VCaP (cell line): ENCODE results near the gene KAT2A.

Experiments
- H3K27ac ChIP-seq: fragments of 450-650 bp; 2 replicates; pipeline ENCODE4 v1.5.1; 2017
- TF ChIP-seq, protein P1 (sequence below): fragments of 450-650 bp; conservative IDR thresholded peaks from 2 replicates; pipeline ENCODE4 v1.5.1; 2017; ENCODE audit warnings: mild to moderate bottlenecking, moderate library complexity

Gene KAT2A

GRCh38 chr17:42117397-42118125 lies 3.6 kb downstream of the KAT2A start:
- TF ChIP-seq, protein P1, sequence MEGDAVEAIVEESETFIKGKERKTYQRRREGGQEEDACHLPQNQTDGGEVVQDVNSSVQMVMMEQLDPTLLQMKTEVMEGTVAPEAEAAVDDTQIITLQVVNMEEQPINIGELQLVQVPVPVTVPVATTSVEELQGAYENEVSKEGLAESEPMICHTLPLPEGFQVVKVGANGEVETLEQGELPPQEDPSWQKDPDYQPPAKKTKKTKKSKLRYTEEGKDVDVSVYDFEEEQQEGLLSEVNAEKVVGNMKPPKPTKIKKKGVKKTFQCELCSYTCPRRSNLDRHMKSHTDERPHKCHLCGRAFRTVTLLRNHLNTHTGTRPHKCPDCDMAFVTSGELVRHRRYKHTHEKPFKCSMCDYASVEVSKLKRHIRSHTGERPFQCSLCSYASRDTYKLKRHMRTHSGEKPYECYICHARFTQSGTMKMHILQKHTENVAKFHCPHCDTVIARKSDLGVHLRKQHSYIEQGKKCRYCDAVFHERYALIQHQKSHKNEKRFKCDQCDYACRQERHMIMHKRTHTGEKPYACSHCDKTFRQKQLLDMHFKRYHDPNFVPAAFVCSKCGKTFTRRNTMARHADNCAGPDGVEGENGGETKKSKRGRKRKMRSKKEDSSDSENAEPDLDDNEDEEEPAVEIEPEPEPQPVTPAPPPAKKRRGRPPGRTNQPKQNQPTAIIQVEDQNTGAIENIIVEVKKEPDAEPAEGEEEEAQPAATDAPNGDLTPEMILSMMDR = no peak
- no peak overlapping the region for H3K27ac ChIP-seq

- TF ChIP-seq, protein P1 = peak; percentile 79
- no peak overlapping the region for H3K27ac ChIP-seq
Measured at GRCh38 chr17:42116705-42117396, 4.3 kb downstream of the KAT2A start.

DNA sequence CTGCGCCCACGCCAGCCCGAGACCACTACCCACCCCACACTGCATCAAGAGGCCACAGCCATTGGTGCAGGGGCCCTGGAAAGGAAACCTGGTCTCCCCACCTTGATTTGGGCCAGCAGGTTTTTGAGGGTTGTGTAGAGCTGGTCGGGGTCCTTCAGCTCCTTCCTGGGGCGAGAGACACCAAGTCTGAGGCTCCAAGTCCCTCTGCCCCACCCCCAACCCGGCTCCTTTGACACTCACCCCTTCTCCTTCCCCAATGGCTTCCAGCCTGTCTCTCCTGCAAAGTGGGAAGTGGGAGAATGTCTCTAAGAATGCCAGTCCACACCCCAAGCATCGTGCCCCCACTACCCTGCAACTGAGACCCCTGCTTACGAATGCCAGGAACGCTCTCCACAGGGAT lies 7.0 kb downstream of the KAT2A start:
- H3K27ac ChIP-seq = no peak overlapping the region
- TF ChIP-seq, protein P1 = no peak

DNA sequence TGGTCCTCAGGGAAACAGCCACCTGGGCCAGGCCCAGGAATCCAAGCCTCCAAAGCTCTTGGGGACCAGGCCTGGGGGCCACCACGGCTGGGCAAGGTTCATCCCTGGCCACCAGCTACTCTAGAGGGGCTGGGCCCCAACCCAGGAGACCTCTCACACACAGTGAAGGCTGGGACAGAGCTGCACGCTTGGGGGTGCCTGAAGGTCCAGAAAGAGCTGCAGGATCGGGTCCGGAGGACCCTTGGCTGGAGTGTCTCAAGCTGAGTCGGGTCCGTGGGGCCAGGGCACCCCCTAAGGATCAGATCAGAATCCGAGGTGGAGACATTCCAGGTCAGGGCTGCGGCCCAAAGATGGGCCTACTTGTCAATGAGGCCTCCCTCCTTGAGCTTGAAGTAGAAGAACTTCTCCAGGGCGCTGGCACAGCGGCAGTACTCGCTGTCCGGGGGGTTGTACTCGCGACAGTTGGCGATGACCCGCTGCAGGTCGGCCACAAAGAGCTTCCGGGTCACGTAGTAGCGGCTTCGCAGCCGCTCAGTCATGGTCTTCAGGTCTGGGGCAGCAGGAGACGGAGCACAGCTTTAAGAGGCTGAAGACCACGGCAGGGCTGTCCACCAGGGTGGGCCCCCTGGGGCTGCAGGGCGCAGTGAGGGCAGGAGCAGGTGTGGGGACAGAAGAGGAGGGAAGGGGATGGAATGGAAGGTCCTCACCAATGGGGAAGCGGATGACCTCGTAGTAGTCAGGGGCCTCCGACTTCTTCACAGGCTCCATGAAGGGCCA lies 7.7 kb downstream of the KAT2A start:
- TF ChIP-seq, protein P1 = no peak

DNA sequence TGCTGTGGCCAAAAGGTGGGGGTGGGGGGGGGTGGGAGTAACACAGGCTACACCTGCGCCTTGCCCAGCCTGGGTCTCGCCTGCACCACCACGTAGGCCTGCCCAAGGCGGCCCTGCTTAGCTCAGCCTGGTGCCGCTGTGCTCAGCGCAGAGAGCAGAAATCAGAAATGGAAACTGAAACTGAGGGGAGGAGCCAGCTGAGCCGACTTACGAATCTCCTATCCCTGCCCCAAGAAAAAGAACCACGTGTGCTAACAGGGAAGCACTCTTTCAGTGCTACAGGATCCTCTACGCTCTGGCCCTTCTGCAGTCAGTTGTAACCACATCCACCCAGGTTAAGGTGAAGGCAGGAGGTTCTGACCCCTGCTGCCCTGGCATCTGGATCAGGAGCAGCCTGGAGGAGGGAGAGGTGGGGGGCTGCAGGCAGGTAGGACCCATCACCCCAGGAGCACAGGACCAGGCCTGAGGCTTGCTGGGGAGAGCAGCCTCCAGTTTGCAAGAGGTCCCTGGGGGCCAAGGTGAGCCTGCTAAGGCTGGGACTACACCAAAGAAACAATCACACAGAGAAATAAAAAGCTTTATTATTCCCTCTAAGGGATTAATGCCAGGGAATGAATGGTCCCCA lies 8.5 kb downstream of the KAT2A start, which contains the start of gene DHX58:
Gene DHX58, minus strand, starts transcription at position 163 of the 625 bp plus-strand sequence. CDS start 822 bp downstream, outside the sequence.
- H3K27ac ChIP-seq = peak within 1 kb of the TSS; percentile 56
- TF ChIP-seq, protein P1 = no peak

More for the DNA sequence above, 7.7 kb downstream of the KAT2A start:
- H3K27ac ChIP-seq = peak overlapping the region; percentile 56

DNA sequence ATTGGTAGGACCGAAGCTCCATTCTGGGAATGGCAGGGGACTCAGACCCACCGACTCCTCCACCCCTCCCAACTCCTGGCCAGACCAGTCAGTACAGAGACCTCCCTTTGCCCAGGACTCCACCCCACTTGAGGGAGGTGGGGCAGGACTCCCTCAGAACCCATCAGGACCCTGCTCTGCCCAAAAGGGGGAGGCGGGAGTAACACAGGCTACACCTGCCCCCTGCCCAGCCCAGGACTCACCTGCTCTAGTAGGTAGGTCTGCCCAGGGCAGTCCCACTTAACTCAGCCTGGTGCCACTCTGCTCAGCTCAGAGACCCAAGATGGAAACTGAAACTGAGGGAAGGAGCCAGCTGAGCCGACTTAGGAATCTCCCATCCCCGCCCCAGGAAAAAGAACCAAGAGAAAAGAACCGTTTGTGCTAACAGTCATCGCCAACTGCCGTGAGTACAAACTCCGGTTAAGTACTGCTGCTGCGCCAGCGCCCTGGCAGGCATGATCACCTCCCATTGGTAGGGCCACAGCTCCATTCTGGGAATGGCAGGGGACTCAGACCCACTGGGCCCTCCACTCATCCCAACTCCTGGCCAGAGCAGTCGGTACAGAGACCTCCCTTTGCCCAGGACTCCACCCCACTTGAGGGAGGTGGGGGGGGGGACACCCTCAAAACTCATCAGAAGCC lies 9.2 kb downstream of the KAT2A start:
- TF ChIP-seq, protein P1 = no peak

More for the DNA sequence above, 9.2 kb downstream of the KAT2A start:
- peak overlapping the region; percentile 56 for H3K27ac ChIP-seq
